ENCODE measurements around the gene HES7. TPM values are rescaled to one million over a fixed set of nuclear protein-coding genes. Genes with fewer than 3 reads are reported as not detected.
A peak's percentile ranks its signal among the peaks of the same experiment; 100 is the strongest.

The HES7 gene
- total RNA-seq, 1 donor from 2014 or later: 0.46 TPM

DNA sequence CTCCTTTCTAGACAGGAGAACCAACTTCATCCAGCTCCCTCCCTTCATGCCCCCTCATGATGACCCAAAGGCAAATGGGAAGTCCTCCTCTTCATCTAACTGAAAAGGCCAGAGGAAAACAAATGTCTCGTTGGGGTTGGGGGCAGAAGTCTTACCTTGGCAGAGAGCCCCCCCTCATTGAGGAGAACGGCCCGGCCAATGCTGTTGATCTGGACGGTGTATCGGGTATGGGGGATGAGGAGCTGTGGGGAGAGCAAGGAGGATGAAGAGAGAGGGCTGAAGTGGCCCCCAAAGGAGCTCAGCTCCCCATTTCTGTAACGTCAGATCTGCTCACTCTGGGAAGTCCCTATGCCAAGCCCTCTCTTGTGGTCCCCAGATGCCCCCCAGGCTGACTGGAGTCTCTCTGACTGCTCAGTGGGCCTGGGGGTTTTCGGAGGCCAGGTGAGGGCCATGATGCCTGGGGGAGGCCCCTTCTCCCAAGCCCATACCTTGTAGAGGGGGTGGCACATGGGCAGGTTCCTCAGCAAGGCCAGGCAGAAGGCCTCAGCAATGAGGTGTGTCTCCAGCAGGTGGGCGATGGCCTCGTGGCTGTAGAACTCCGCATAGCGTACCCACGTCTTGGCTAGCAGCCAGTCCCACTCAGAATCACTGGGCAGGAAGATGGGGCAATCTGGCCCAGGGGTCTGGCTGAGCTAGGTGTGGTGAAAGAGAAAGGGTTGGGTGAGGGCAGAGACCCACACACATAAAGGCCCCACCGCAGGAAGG lies 47.2 kb downstream of the HES7 start:
- TF ChIP-seq, protein P1, sequence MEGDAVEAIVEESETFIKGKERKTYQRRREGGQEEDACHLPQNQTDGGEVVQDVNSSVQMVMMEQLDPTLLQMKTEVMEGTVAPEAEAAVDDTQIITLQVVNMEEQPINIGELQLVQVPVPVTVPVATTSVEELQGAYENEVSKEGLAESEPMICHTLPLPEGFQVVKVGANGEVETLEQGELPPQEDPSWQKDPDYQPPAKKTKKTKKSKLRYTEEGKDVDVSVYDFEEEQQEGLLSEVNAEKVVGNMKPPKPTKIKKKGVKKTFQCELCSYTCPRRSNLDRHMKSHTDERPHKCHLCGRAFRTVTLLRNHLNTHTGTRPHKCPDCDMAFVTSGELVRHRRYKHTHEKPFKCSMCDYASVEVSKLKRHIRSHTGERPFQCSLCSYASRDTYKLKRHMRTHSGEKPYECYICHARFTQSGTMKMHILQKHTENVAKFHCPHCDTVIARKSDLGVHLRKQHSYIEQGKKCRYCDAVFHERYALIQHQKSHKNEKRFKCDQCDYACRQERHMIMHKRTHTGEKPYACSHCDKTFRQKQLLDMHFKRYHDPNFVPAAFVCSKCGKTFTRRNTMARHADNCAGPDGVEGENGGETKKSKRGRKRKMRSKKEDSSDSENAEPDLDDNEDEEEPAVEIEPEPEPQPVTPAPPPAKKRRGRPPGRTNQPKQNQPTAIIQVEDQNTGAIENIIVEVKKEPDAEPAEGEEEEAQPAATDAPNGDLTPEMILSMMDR (conservative IDR thresholded peaks at IDR 0.05): no peak

DNA sequence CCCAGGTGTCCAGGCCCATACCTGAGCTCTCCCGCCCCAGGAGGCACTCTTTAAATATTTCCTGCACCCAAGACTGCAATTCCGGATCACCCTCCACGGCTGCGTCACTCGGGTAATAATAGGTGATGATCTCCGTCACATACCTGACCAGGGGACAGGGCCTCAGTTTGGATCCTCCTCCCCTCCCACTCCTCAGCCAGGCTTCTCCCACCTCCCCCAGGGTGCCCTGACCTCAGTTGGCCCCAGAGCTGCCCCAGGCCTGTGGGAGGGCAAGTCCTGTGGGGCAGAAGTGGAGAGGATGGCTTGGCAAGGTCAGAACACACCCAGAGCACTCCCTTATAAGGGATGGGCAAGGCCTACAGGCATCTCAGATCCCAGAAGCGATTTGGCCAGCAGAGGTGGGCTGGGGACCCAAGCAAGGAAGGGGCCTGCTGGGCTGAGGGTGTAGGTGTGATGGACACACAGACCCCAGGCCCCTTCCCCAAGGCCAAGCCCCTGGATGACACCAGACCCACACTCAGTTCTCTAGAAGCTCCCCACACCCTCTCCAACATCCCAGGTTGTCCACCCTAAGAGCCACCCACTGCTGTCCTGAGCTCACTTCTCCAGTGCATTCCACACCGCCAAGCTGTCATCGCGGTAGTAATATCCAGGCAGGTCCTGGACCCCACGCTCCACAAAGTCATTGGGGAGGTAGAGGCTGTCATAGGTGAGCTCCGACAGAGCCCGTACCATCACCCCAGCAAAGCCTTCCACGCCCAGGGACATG lies 48.1 kb downstream of the HES7 start:
- Mint-ChIP-seq H3K4me3 (no peak overlapping the region), H3K9me3 (no peaks in the 10 kb centered on the region), H3K4me1 (ENCODE audit: unreplicated experiment) (peaks cover 8% of the 10 kb centered on the region), H3K36me3 (no peaks in the 10 kb centered on the region), H3K27ac (no peak overlapping the region), H3K27me3 (peaks cover 91% of the 10 kb centered on the region)
- TF ChIP-seq, protein P1 (conservative IDR thresholded peaks at IDR 0.05): no peak
- no peak for DNase-seq (ENCODE audit: extremely low spot score, unreplicated experiment)

More for the DNA sequence above, 47.2 kb downstream of the HES7 start:
- H3K27me3 Mint-ChIP-seq: peaks cover 89% of the 10 kb centered on the region
- H3K9me3 Mint-ChIP-seq: no peaks in the 10 kb centered on the region
- no peak for DNase-seq (ENCODE audit: extremely low spot score, unreplicated experiment)
- no peaks in the 10 kb centered on the region for H3K36me3 Mint-ChIP-seq
- H3K4me1 Mint-ChIP-seq (ENCODE audit: unreplicated experiment): peaks cover 8% of the 10 kb centered on the region
- H3K4me3 Mint-ChIP-seq: no peak overlapping the region
- no peak overlapping the region for H3K27ac Mint-ChIP-seq

DNA sequence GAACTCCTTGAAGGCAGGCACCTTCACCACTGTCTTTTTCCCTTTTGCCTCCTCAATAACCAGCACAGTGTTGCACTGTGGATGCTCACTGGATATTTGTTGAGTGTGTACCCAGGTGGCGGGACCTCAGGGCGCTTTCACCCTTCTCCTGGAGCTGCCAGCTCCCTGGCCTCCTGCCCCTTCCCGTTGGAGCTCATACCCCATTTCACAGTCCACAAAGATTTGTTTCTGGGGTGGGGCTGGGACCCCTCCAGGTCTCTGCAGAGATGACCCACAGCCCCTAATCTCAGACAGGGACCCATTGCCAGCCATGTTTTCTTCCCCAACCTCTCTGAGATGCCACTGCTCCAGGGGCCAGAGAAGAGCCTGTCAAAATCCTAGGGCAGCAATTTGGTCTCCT lies 48.8 kb downstream of the HES7 start:
- Mint-ChIP-seq H3K4me1 (ENCODE audit: unreplicated experiment) (peaks cover 8% of the 10 kb centered on the region), H3K36me3 (no peaks in the 10 kb centered on the region), H3K27ac (no peak overlapping the region), H3K4me3 (no peak overlapping the region), H3K27me3 (peaks cover 92% of the 10 kb centered on the region), H3K9me3 (no peaks in the 10 kb centered on the region)
- TF ChIP-seq, protein P1 (conservative IDR thresholded peaks at IDR 0.05): no peak
- no peak for DNase-seq (ENCODE audit: extremely low spot score, unreplicated experiment)

DNA sequence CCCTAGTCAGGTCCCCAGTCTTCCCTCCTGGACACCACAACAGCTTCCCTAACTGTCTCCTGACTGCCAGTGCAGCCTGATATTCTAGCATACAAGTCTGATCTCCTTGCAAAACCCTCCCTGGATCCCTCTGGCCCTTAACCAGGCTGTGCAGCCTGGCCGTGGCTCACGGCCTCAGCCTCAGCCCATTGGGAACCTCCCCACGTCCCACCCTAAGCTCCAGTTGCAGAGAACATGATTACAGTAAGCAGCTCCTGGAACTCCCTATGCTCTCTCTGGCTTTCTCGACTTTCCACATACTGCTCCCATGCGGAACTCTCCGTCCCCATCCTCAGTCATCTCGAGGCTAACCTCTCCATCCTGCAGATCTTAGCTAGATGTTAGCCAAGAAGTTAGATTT lies 49.4 kb downstream of the HES7 start:
- H3K36me3 Mint-ChIP-seq: no peaks in the 10 kb centered on the region
- no peaks in the 10 kb centered on the region for H3K9me3 Mint-ChIP-seq
- DNase-seq (ENCODE audit: extremely low spot score, unreplicated experiment): no peak
- no peak overlapping the region for H3K4me3 Mint-ChIP-seq
- H3K27me3 Mint-ChIP-seq: peaks cover 92% of the 10 kb centered on the region
- H3K27ac Mint-ChIP-seq: no peak overlapping the region
- TF ChIP-seq, protein P1 (conservative IDR thresholded peaks at IDR 0.05): no peak
- H3K4me1 Mint-ChIP-seq (ENCODE audit: unreplicated experiment): peaks cover 8% of the 10 kb centered on the region

DNA sequence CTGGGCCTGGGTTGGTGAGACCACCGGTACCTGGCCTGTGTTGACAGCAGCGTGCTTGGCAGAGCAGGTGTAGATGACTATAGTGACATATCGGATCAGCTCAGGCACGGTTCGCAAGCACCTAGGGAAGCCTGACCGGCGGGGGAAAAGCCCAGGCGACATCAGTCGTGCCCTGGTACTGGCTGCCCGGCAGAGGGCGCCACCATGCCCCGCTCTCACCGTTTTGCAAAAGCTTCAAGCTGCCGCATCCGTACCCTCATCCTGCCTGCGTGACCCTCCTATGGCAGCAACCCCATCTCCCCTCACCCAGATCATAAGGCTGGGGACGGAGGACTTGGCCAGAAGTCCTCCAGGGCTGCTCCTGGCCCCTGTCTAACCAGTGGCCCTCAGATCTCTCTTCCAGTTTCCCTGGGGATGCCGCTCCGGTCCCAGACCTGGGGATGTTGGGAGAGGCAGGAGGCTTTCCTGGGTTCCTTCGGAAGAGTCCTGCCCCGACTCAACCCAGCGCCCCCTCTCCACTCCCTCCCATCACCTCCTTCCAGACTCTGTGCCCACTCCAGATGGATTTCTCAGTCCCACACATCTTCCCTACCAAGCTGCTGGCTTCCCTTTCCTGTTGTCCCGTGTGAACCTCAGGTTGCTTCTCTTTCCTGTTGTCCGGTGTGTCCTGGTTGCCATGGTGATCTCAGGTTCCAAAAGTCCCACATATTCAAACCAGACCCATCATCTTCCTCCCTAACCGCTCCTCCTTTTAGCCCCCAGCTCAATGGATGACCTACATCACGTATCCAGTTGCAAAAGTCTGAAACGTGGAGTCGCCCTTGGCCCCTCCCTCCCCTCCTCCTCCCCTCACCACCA lies 50.0 kb downstream of the HES7 start:
- Mint-ChIP-seq H3K36me3 (no peaks in the 10 kb centered on the region), H3K9me3 (no peaks in the 10 kb centered on the region), H3K4me1 (ENCODE audit: unreplicated experiment) (peaks cover 8% of the 10 kb centered on the region), H3K4me3 (peak overlapping the region; percentile 82), H3K27me3 (peaks cover 94% of the 10 kb centered on the region), H3K27ac (no peak overlapping the region)
- DNase-seq (ENCODE audit: extremely low spot score, unreplicated experiment): peak; percentile 80
- TF ChIP-seq, protein P1 (conservative IDR thresholded peaks at IDR 0.05): peak; percentile 92

Data from type B pancreatic cell (in vitro differentiated cells).